IPS-18a (cell line): ENCODE results near the gene STS.

Source experiments
- H3K27ac ChIP-seq: one replicate; pipeline ENCODE4 v1.5.1; 2013; ENCODE audit warnings: low read length
- H3K27me3 ChIP-seq: one replicate; pipeline ENCODE4 v1.6.1; 2013; ENCODE audit warnings: mild to moderate bottlenecking, low read length; ENCODE audit not compliant: control insufficient read depth, insufficient read depth
- H3K36me3 ChIP-seq: one replicate; pipeline ENCODE4 v1.6.1; 2013; ENCODE audit warnings: low read depth, low read length; ENCODE audit not compliant: control insufficient read depth
- H3K4me1 ChIP-seq: one replicate; pipeline ENCODE4 v1.6.1; 2013; ENCODE audit warnings: low read depth, low read length; ENCODE audit not compliant: control insufficient read depth
- H3K4me3 ChIP-seq: one replicate; pipeline ENCODE4 v1.5.1; 2013; ENCODE audit warnings: low read length
- H3K9ac ChIP-seq: one replicate; pipeline ENCODE4 v1.6.1; 2013; ENCODE audit warnings: mild to moderate bottlenecking, low read length, moderate library complexity
- H3K9me3 ChIP-seq: one replicate; pipeline ENCODE4 v1.6.1; 2013; ENCODE audit warnings: low read depth, low read length; ENCODE audit not compliant: control insufficient read depth

Gene STS

DNA sequence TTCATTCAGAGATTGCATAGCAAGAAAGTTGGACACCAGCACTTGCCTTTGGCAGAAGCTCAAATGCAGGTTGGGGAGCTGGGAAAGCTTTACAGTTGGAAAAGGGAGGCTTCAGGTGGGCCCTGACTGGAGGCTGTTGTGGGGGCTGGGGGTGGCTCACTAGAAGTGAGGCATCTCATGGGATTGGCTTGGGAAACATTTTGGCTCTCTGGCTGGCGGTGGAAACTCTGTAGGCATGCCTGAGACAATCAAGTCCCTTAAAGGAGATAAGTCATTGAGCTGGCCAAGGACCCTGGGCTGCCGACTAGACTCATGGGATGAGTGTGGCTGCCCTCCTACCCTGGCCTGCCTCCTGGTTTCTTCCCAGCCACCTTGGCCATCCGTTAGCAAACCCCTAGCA is 31.4 kb upstream of the STS start:
- H3K9me3 ChIP-seq: no peaks in the 10 kb centered on the region
- no peak overlapping the region for H3K9ac ChIP-seq
- H3K27me3 ChIP-seq: no peaks in the 10 kb centered on the region
- H3K36me3 ChIP-seq: no peaks in the 10 kb centered on the region
- peaks cover 4% of the 10 kb centered on the region for H3K4me1 ChIP-seq
- no peak overlapping the region for H3K4me3 ChIP-seq
- no peak overlapping the region for H3K27ac ChIP-seq

DNA sequence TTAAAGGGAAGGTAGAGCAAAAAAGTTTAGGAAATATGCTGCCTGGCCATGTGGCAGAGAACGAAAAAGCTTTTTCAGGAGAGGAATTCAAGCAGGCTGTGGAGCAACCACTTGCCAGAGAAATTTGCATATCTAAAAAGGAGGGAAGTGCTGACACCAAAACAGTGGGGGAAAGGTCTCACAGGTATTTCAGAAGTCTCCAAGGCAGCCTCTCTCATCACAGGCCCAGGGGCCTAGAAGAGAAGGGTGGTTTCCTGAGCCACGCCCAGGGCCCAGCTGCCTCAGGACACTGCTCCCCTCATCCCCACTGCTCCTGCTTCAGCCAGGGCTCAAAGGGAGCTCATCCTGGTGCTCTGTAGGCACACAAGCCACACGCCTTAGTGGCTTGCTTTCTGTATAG is 29.9 kb upstream of the STS start:
- Histone ChIP-seq H3K4me1 (no peaks in the 10 kb centered on the region), H3K4me3 (no peak overlapping the region), H3K27ac (no peak overlapping the region), H3K27me3 (no peaks in the 10 kb centered on the region), H3K36me3 (no peaks in the 10 kb centered on the region), H3K9me3 (no peaks in the 10 kb centered on the region), H3K9ac (no peak overlapping the region)

GRCh38 chrX:7119950-7120877 is 27.3 kb upstream of the STS start:
- Histone ChIP-seq H3K27ac (no peak overlapping the region), H3K4me3 (no peak overlapping the region), H3K4me1 (no peaks in the 10 kb centered on the region), H3K9ac (no peak overlapping the region), H3K27me3 (no peaks in the 10 kb centered on the region), H3K9me3 (no peaks in the 10 kb centered on the region), H3K36me3 (no peaks in the 10 kb centered on the region)

GRCh38 chrX:7120878-7121219 is 26.7 kb upstream of the STS start:
- Histone ChIP-seq H3K9ac (no peak overlapping the region), H3K4me1 (no peaks in the 10 kb centered on the region), H3K9me3 (no peaks in the 10 kb centered on the region), H3K27me3 (no peaks in the 10 kb centered on the region), H3K27ac (no peak overlapping the region), H3K36me3 (no peaks in the 10 kb centered on the region), H3K4me3 (no peak overlapping the region)

DNA sequence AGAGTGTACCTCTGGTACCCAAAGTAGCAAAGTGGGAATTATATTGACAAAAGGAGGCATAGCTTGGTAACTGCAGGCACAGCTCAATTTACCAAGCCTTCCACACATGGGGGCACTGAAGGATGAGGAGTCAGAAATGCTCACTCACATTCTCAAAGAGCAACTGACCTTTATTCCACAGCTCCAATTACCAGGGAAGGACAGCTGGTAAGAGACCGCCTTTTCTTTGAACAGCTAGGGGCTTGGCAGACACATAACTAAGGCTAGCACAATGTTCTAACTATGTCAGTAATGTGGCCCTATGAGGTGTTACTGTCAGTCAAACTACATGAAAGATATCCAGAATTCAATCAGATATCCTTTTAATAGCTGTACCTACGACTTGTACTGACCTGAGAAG is 20.5 kb upstream of the STS start:
- H3K27ac ChIP-seq: no peak overlapping the region

GRCh38 chrX:7131621-7132020 is 15.9 kb upstream of the STS start:
- Histone ChIP-seq H3K36me3 (no peaks in the 10 kb centered on the region), H3K9me3 (no peaks in the 10 kb centered on the region), H3K4me1 (peaks cover 9% of the 10 kb centered on the region), H3K4me3 (no peak overlapping the region), H3K27me3 (no peaks in the 10 kb centered on the region), H3K9ac (no peak overlapping the region), H3K27ac (no peak overlapping the region)

More for the DNA sequence above, 20.5 kb upstream of the STS start:
- Histone ChIP-seq H3K4me1 (peaks cover under 1% of the 10 kb centered on the region), H3K9ac (no peak overlapping the region), H3K9me3 (no peaks in the 10 kb centered on the region), H3K4me3 (no peak overlapping the region), H3K27me3 (no peaks in the 10 kb centered on the region), H3K36me3 (no peaks in the 10 kb centered on the region)

DNA sequence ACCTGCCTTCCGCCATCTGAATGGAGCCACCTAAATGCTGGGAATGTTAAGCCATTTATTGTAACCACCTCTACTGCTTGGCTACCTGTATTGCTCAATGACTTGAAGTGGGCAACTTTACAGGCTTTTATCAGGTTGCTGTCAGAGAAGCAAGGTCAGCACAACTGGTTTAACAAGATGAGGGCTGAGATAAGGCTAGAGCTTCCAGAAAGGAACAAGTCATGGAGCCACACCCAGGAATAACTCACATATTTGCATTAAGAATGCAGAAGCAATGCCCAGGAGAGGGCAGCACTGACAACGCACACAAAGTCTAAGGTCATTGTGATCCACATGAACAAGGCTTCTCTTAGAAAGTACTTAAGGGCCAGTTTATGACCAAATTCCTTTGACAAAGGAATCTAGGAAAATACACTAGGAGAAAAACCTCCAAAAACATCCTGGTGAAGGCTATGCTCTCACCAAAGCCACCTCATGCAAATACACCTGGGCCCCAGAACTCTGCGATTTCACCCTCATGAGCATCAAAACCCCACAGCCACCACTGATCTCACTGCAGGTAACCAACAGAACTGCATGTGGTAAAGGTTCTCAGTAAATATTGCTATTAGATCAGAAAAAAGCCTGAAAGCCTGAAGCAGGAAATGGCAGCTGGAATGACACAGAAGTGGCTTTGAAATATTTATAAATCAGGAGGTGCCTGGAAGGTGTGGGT is 15.0 kb upstream of the STS start:
- Histone ChIP-seq H3K4me3 (no peak overlapping the region), H3K4me1 (peaks cover 9% of the 10 kb centered on the region), H3K9ac (no peak overlapping the region), H3K9me3 (no peaks in the 10 kb centered on the region), H3K27ac (no peak overlapping the region), H3K36me3 (no peaks in the 10 kb centered on the region), H3K27me3 (no peaks in the 10 kb centered on the region)

DNA sequence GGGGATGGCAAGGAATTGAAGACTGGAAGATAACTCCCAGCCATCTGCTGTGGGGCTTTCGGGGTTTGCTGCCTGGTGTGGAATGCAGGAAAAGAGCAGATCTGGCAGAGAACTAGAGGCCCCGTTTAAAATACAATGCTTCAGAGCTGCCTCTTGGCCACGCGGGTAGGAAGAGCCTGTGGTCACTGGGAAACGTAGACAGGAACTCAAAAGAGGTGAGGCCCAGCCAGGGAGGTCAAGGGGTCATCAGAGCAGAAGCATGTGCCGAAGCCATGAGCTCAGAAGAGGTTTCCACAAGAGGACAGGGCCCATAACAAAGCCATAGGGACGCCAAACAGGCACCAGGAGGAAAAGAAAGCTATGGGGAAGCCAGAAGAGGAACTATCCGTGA is 14.5 kb upstream of the STS start:
- no peak overlapping the region for H3K4me3 ChIP-seq
- H3K9me3 ChIP-seq: no peaks in the 10 kb centered on the region
- H3K36me3 ChIP-seq: no peaks in the 10 kb centered on the region
- peaks cover 9% of the 10 kb centered on the region for H3K4me1 ChIP-seq
- no peak overlapping the region for H3K9ac ChIP-seq
- H3K27ac ChIP-seq: no peak overlapping the region
- H3K27me3 ChIP-seq: no peaks in the 10 kb centered on the region

GRCh38 chrX:7134981-7135380 is 12.5 kb upstream of the STS start:
- Histone ChIP-seq H3K27ac (no peak overlapping the region), H3K27me3 (no peaks in the 10 kb centered on the region), H3K4me3 (no peak overlapping the region), H3K4me1 (peaks cover 9% of the 10 kb centered on the region), H3K36me3 (no peaks in the 10 kb centered on the region), H3K9me3 (no peaks in the 10 kb centered on the region), H3K9ac (no peak overlapping the region)

DNA sequence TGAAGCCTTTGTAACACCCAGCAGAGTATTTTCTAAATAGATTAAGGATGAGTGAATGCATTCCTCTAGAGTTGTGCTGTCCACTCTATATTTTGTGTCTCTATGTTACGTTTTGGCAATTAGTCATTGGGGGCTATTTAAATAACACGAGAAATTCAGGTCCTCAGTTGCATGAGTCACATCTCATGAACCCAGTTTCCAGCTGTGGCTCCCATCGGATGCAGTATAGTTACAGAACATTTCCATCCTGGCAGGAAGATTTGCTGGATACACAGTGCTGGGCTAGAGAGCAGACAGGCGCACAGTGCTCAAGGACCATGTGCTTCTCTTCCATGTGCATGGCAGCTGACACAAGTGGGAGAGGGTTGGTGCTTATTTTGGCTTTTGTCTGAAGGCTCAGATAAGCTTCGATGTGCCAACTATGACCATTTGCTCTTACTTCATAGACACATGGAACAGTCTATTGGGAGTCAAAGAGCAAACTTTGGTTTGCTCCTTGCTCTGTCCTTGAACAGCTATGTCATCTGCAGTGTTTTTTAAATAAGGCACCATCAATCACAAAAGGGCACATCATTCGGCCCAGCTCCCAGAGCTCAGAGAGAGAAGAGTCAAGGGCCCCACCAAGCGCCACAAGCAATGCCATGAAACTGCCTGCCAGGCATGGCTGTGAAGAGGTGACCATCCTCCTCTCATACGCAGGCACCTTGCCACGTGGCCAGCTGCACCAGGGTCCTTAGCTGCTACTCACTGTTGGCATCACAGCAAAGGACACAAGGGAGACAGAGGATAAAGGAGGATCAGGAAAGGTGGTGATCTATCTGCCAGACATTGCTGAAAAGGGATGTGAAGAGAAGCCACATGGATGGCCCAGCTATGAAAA is 8.1 kb upstream of the STS start:
- no peaks in the 10 kb centered on the region for H3K36me3 ChIP-seq
- no peak overlapping the region for H3K4me3 ChIP-seq
- H3K27ac ChIP-seq: no peak overlapping the region
- no peaks in the 10 kb centered on the region for H3K4me1 ChIP-seq
- no peak overlapping the region for H3K9ac ChIP-seq
- no peaks in the 10 kb centered on the region for H3K9me3 ChIP-seq
- no peaks in the 10 kb centered on the region for H3K27me3 ChIP-seq

DNA sequence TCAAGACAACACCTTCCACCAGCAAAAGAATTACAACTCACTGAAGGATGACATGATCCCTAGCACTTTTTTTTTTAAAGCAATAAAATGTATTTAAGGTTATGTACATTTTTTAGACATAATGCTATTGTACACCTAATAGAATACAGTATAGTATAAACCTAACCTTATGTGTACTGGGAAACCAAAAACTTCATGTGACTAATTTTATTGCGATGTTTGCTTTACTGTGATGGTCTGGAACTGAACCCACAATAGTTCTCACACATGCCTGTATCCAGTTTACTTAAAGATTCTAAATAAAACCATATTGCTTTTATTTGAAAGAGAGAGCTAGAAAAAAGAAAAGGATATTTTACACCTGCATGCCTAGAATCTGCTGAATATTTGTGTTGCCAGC is 4.4 kb upstream of the STS start:
- Histone ChIP-seq H3K4me3 (no peak overlapping the region), H3K9me3 (no peaks in the 10 kb centered on the region), H3K4me1 (peaks cover 4% of the 10 kb centered on the region), H3K9ac (no peak overlapping the region), H3K27ac (no peak overlapping the region), H3K27me3 (no peaks in the 10 kb centered on the region), H3K36me3 (no peaks in the 10 kb centered on the region)
